ENCODE results near the gene SLC6A18.

GRCh38 chr5:1255081-1255561 lies 29.9 kb downstream of the SLC6A18 start:
- TF ChIP-seq POLR2AphosphoS5 (IDR thresholded peaks at IDR 0.05; ENCODE audit: borderline replicate concordance, low read depth, low read length) (no peak), EZH2 (IDR thresholded peaks at IDR 0.05) (no peak), FOXP2 (optimal IDR thresholded peaks at IDR 0.05; ENCODE audit: control extremely low read depth, extremely low read length, insufficient read depth) (no peak)

Measured in SK-N-MC (cell line).